Activated T-cell treated with anti-CD3 and anti-CD28 coated beads, Interleukin-2, amount 50 U/mL, for 1 hour (primary cell): ENCODE data around the gene NCAM2.
"Not testable (repeated sequence)": the region's sequence is repeated elsewhere in the genome, so short reads cannot be mapped to it uniquely, and the experiment has no call there.

ENCODE experiments used
- DNase-seq: peaks from one replicate; pipeline ENCODE4 v3.0.0-alpha.2; 2020

Gene NCAM2

GRCh38 chr21:21345872-21346271 lies 347.7 kb downstream of the NCAM2 start:
- DNase-seq = no peak

GRCh38 chr21:21366277-21366676 lies 368.1 kb downstream of the NCAM2 start:
- DNase-seq = no peak

GRCh38 chr21:21367583-21367982 lies 369.4 kb downstream of the NCAM2 start:
- DNase-seq = no peak

GRCh38 chr21:21373969-21374368 lies 375.8 kb downstream of the NCAM2 start:
- DNase-seq = no peak

- DNase-seq = no peak
Observed at GRCh38 chr21:21383126-21383525, 384.9 kb downstream of the NCAM2 start.

- no peak for DNase-seq
Observed at GRCh38 chr21:21384977-21385376, 386.8 kb downstream of the NCAM2 start.

GRCh38 chr21:21385404-21385803 lies 387.2 kb downstream of the NCAM2 start:
- DNase-seq = no peak

GRCh38 chr21:21387916-21388315 lies 389.7 kb downstream of the NCAM2 start:
- no peak for DNase-seq

GRCh38 chr21:21394064-21394463 lies 395.9 kb downstream of the NCAM2 start:
- DNase-seq = no peak

GRCh38 chr21:21396424-21396823 lies 398.2 kb downstream of the NCAM2 start:
- no peak for DNase-seq

- no peak for DNase-seq
Observed at GRCh38 chr21:21397464-21397863, 399.3 kb downstream of the NCAM2 start.

GRCh38 chr21:21401444-21401843 lies 403.2 kb downstream of the NCAM2 start:
- no peak for DNase-seq

GRCh38 chr21:21402187-21402586 lies 404.0 kb downstream of the NCAM2 start:
- not testable (repeated sequence) for DNase-seq

GRCh38 chr21:21404261-21404660 lies 406.1 kb downstream of the NCAM2 start:
- DNase-seq = not testable (repeated sequence)

GRCh38 chr21:21406921-21407320 lies 408.7 kb downstream of the NCAM2 start:
- no peak for DNase-seq

- no peak for DNase-seq
Observed at GRCh38 chr21:21412096-21412495, 413.9 kb downstream of the NCAM2 start.

GRCh38 chr21:21415741-21416140 lies 417.5 kb downstream of the NCAM2 start:
- no peak for DNase-seq

GRCh38 chr21:21434944-21435343 lies 436.7 kb downstream of the NCAM2 start:
- DNase-seq = no peak

- DNase-seq = no peak
Observed at GRCh38 chr21:21436012-21436534, 437.9 kb downstream of the NCAM2 start.

- no peak for DNase-seq
Observed at GRCh38 chr21:21439761-21440160, 441.6 kb downstream of the NCAM2 start.

- DNase-seq = no peak
Observed at GRCh38 chr21:21457077-21457476, 458.9 kb downstream of the NCAM2 start.

GRCh38 chr21:21458124-21458631 lies 460.0 kb downstream of the NCAM2 start:
- DNase-seq = no peak

GRCh38 chr21:21460979-21461378 lies 462.8 kb downstream of the NCAM2 start:
- DNase-seq = no peak

- no peak for DNase-seq
Observed at GRCh38 chr21:21463456-21463855, 465.2 kb downstream of the NCAM2 start.

- no peak for DNase-seq
Observed at GRCh38 chr21:21464684-21465083, 466.5 kb downstream of the NCAM2 start.
